Measurements from ENCODE around the gene CAPN2.
A peak's percentile ranks its signal among the peaks of the same experiment; 100 is the strongest.
"Not testable (repeated sequence)": the region's sequence is repeated elsewhere in the genome, so short reads cannot be mapped to it uniquely, and the experiment has no call there.

CAPN2 gene

GRCh38 chr1:223717123-223717522 is 4.8 kb downstream of the CAPN2 start:
- no peak for DNase-seq

- no peak for DNase-seq
Observed at GRCh38 chr1:223717695-223718363, 5.5 kb downstream of the CAPN2 start.

DNA sequence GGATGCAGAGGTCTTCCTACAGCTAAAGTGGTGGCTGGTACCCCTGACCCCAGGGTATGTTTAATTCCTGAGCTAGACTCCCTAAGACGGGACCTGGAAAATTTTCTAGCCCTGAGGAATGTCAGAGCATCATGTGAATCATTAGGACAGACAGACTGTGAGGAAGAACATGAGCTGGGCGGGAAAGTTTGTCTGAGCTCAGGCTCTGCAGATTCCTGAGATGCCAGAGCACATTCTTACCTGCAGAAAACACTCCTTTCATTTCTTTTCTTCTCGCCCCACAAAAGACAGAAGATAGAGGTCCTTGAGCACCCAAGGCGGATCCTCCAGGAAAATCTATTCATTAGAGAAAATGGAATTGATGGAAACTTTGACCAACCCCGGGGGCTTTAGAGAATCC is 6.5 kb downstream of the CAPN2 start:
- DNase-seq, result no peak

GRCh38 chr1:223720971-223721591 is 8.7 kb downstream of the CAPN2 start:
- no peak for DNase-seq

GRCh38 chr1:223721658-223722607 is 9.6 kb downstream of the CAPN2 start:
- DNase-seq, result no peak

DNA sequence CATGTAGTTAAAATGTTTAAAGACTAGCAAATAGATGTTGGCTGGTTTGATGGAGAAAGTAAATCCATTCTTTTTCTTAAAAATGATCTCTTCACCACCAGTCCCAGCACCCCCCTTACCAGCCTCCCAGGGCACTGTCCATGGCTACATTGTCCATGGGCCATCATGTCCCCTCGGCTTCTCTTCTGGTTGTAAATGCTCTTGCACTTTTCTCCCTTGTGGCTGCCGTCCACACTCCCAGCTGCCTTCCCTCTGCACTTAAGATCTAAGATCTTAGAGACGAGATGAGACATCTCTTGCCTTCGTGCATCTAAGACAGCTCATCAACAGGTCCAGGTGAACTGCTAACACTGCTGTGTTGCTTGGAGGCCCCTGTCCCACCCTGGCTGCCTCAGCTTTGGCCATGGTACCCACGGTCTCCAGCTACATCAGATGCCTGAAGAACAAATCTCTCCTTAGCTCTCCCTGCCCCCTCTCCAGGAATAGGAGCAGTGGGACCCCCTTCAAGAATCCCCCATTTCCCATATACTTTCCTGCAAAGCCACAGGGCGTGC is 11.1 kb downstream of the CAPN2 start:
- DNase-seq, result no peak

DNA sequence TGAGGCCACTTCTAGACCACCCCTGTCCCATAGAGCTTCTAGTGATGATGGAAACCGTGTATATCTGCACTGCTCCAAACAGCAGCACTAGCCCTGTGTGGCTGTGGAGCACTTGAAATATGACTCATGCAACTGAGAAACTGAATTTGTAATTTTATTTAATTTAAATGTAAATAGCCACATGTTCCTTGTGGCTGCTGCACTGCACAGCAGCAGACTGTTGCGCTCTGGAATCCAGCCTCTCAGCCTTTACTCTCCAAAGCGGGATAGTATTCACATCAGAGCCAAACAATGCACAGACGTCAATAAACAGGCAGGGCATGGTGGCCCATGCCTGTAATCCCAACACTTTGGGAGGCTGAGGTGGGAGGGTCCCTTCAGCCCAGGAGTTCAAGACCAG is 12.0 kb downstream of the CAPN2 start:
- no peak for DNase-seq

DNA sequence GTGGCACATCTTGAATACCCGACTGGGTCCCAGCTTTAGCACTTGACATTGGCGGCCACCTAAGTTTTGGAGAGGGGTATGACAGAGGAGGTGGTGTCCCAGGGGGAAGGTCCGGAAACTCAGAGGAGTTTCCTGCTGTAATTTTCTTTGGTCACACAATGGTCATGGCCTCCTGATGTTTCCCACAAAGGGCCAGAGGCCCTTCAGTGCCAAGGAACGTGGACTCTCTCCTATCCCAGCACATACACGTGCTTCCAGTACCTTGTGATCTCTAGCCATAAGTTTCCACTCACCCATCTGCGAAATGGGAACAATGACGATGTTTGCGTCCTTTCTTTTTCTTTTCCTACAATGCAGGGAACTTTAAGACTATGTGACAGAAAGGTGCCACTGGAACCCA is 13.2 kb downstream of the CAPN2 start:
- no peak for DNase-seq

DNA sequence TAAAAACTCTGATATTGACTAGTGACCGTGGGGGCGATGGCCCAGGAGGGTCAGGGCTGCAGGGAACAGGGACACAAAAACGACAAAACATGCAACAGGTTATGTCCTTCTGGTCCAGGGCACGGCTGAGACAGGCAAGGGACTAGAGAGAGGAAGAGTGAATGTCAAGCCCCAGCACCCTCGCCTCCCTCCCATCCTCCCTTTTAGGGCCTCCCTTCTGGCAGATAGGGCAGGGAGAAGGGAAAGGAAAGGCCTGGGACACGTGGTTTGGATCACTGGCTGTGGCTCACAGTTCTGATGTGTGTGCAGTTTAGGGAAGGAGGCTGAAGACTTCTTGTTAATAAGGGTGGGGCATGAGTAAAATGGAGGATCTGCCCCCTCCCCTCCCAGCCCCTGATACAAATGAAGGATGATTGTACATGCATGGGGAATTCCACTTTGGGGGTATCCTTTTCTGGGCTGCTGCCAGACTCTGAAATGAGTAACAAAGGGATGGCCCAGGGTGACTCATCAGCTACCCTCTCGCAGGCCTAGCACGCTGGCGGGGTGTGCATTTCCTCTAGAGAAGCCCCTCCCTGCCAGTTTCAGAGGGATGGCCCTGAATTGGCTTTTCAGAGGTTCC is 14.2 kb downstream of the CAPN2 start:
- DNase-seq, result peak in 5 of 6 experiments; percentile 8 to 59 (median 30)

DNA sequence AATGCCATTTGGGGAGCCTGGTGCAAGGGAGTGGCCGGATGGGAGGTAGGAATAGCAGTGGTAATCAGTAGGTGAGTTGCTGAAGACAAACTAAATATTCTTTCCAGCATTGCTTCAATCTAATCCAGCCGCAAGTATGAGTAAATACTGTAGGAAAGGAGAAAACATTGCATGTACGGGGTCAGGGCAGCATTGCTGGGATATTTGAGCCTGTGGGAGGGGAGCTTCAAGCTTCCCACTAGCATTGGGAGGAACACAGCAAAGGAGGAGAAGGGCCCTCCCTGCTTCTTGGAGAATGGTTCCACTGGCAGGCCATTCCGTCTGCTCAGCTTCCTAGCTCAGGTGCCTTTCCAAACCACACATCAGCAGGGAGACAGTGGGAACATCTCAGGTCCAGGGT is 15.2 kb downstream of the CAPN2 start:
- no peak for DNase-seq

DNA sequence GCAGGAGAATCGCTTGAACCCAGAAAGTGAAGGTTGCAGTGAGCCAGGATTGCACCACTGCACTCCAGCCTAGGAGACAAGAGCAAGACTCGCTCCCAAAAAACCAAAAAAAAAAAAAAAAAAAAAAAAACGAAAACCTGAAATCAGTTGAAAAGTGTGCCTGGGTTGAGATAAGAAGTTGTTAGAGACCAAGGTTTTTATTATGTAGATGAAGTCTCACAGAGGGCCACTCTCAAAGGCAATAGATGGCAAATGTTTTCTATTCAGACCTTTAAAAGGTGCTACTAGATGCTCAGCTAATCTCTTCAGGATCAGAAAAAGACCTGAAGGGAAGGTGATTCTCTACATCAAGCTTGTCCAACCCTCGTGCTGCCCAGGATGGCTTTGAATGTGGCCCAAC is 17.6 kb downstream of the CAPN2 start:
- no peak for DNase-seq

DNA sequence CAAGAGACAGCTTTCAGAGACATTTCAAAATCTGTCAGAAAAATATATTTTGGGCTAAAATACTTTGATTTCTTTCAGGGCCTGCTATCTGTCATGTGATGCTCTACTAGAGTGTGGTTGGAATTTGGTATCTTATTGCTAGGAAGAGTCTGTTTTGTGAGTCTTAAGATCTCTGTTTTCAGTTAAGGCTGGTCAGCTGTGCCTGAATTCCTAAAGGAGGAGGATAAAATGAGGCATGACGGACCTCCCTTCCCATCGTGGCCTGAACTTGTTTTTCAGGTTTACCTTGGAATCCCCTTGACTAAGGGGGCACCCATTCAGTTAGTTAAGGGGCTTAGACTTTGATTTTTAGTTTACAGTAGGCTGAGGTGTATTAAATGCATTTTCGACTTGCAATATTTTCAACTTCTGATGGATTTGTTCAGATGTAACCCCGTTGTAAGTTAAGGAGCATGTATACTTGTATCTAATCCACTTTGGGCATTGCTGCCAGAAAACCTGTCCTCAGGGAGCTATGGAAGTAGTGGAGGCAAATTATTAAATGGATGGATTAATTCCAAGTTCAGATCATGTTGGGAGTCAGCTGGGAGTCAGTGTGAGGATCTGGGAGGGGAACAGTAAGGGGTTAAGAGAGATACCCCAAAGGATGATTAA is 18.3 kb downstream of the CAPN2 start:
- DNase-seq, result no peak

GRCh38 chr1:223731133-223731770 is 18.9 kb downstream of the CAPN2 start:
- DNase-seq, result no peak

GRCh38 chr1:223732993-223733798 is 20.9 kb downstream of the CAPN2 start:
- no peak for DNase-seq

DNA sequence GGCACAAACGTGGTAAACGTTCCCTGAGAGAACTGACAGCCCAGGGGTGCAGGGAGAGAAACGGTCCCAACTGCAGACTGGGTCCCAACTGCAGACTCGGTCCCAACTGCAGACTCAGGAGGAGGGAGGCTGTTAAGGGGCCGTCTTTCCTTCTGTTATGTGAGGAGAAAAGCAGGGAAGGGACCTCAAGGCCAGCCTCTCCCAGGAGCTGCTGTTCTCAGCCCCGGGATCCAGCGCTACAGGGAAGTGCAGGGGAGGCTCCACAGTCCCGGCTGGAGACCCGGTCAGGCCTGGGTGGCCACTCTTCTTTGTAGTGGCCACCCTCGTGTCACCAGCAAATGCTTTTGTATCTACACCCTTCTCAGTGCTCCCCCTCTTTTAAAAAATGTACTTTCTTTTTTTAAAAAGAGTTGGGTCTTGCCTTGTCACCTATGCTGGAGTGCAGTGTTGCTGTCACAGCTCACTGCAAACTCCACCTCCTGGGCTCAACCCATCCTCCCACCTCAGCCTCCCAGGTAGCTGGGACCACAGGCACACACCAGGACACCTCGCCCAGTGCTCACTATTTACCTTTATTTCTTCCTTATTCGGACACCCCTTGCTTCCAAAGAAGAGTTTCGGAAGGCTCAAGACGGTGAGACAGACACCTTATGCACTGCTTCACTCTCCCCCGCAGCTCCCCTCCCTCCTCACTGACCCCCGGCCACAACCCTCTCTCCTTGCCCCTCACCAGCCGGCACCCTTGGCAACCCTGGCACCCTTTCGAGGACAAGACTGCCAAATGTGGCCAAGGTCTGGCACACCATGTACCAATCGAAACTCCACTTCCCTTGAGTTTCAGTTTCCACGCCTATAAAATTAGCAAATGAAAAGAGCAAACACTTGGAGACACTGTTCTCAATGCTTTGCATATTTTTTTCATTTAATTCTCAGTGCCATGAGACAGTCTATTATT is 21.8 kb downstream of the CAPN2 start:
- DNase-seq, result no peak

- not testable (repeated sequence) for DNase-seq
Observed at GRCh38 chr1:223736638-223737037, 24.3 kb downstream of the CAPN2 start.

DNA sequence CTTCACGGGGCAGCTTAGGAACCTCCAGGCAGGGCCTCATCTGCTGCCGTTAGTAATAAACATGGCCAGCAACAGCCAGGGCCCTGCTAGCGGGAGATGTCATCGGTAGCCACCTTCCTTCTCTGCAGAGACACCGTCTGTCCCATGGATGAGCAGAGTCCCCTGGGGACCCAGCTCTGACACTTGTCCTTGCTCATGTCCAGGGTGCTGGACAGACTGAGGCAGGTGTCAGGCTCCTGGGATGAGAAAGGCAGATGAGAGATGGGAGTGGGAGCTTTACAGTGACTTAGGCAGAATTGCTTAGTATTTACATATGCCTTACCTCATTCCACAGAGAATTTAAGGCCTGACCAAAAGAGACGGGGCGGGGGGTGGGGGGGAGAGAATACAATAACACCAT is 25.0 kb downstream of the CAPN2 start:
- DNase-seq, result no peak

- DNase-seq, result no peak
Observed at GRCh38 chr1:223738465-223739365, 26.4 kb downstream of the CAPN2 start.

All from stimulated activated naive CD4-positive, alpha-beta T cell (primary cell).